ENCODE results near the gene SAXO1. TPM values are rescaled to one million over a fixed set of nuclear protein-coding genes. Genes with fewer than 3 reads are reported as not detected.

Gene SAXO1, protein sequence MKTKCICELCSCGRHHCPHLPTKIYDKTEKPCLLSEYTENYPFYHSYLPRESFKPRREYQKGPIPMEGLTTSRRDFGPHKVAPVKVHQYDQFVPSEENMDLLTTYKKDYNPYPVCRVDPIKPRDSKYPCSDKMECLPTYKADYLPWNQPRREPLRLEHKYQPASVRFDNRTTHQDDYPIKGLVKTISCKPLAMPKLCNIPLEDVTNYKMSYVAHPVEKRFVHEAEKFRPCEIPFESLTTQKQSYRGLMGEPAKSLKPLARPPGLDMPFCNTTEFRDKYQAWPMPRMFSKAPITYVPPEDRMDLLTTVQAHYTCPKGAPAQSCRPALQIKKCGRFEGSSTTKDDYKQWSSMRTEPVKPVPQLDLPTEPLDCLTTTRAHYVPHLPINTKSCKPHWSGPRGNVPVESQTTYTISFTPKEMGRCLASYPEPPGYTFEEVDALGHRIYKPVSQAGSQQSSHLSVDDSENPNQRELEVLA
- not detected in 2 replicates for total RNA-seq

GRCh38 chr9:19033015-19033414 is at the start of gene SAXO1:
TSS of gene SAXO1 (minus strand) at chr9:19033209. CDS start at chr9:19032908, 301 bp downstream.

GRCh38 chr9:19048966-19049916 is 16.2 kb upstream of the SAXO1 start, which contains the start of gene RRAGA:
TSS of gene RRAGA (plus strand) at chr9:19049427. CDS start at chr9:19049660, 233 bp downstream.

Other genes with a start within 250 kb of the SAXO1 start
- gene RRAGA, start 16.2 kb upstream of the SAXO1 start, total RNA-seq: 38.9 and 51.7 TPM in 2 replicates
- 14.3 and 15.1 TPM in 2 replicates for gene HAUS6, start 69.7 kb upstream of the SAXO1 start, total RNA-seq
- gene PLIN2, start 94.3 kb upstream of the SAXO1 start, total RNA-seq: 9.1 and 13.7 TPM in 2 replicates
- gene DENND4C, start 197.5 kb upstream of the SAXO1 start, total RNA-seq: 13.0 and 26.4 TPM in 2 replicates

Measured in hair follicular keratinocyte (primary cell).